LNCaP clone FGC (cell line): Measurements from ENCODE around the gene IFI44.

Source experiments
- DNase-seq: peaks from one replicate; pipeline ENCODE4 v3.0.0-alpha.2; 2011; ENCODE audit warnings: low read depth
- H3K4me3 ChIP-seq: 2 replicates; pipeline ENCODE4 v1.5.1; 2011; ENCODE audit warnings: mild to moderate bottlenecking, low read depth, low read length, control low read depth
- CTCF ChIP-seq: IDR thresholded peaks from 2 replicates; pipeline ENCODE4 v1.5.1; 2012; ENCODE audit warnings: mild to moderate bottlenecking; ENCODE audit not compliant: control insufficient read depth, insufficient read depth; ENCODE audit errors: extremely low read depth

IFI44 gene

GRCh38 chr1:78665809-78666208, 16.2 kb downstream of the IFI44 start:
- TF ChIP-seq CTCF, result no peak
- no peak overlapping the region for H3K4me3 ChIP-seq
- no peak for DNase-seq

GRCh38 chr1:78667939-78668338, 18.3 kb downstream of the IFI44 start:
- no peak for DNase-seq
- TF ChIP-seq CTCF, result no peak
- no peak overlapping the region for H3K4me3 ChIP-seq

- DNase-seq, result no peak
- H3K4me3 ChIP-seq, result no peak overlapping the region
- TF ChIP-seq CTCF, result no peak
Measured at GRCh38 chr1:78668427-78668826, 18.8 kb downstream of the IFI44 start.

- no peak overlapping the region for H3K4me3 ChIP-seq
- DNase-seq, result no peak
- no peak for TF ChIP-seq CTCF
Measured at GRCh38 chr1:78672428-78672827, 22.8 kb downstream of the IFI44 start.

GRCh38 chr1:78673120-78673519, 23.5 kb downstream of the IFI44 start:
- no peak for DNase-seq
- H3K4me3 ChIP-seq, result no peak overlapping the region
- no peak for TF ChIP-seq CTCF

- DNase-seq, result peak; percentile 45
- H3K4me3 ChIP-seq, result no peak overlapping the region
- peak; percentile 58 for TF ChIP-seq CTCF
Measured at GRCh38 chr1:78676347-78676982, 26.8 kb downstream of the IFI44 start.

GRCh38 chr1:78676993-78677392, 27.4 kb downstream of the IFI44 start:
- TF ChIP-seq CTCF, result no peak
- H3K4me3 ChIP-seq, result no peak overlapping the region
- no peak for DNase-seq
